Activated T-helper 17 cell treated with anti-CD3 and anti-CD28 coated beads, Interleukin-2, amount 50 U/mL, for 72 hours (primary cell): ENCODE measurements around the gene AP1AR. TPM values are rescaled to one million over a fixed set of nuclear protein-coding genes. Genes with fewer than 3 reads are reported as not detected.
"Not testable (repeated sequence)": the region's sequence is repeated elsewhere in the genome, so short reads cannot be mapped to it uniquely, and the experiment has no call there.

ENCODE experiments used
- ATAC-seq: fragments of 150-1000 bp; cut with Tn5 transposase; replicated peaks from 2 replicates; pipeline ENCODE4 v1.10.0; 2021; ENCODE audit warnings: mild to moderate bottlenecking, moderate library complexity
- H3K27ac Mint-ChIP-seq: one replicate; pipeline ENCODE4 v1.8.0; 2022; ENCODE audit warnings: mixed read lengths
- H3K27me3 Mint-ChIP-seq: one replicate; pipeline ENCODE4 v1.8.0; 2022; ENCODE audit warnings: mixed read lengths
- H3K36me3 Mint-ChIP-seq: one replicate; pipeline ENCODE4 v1.8.0; 2022; ENCODE audit warnings: low read depth, mild to moderate bottlenecking, mixed read lengths
- H3K4me1 Mint-ChIP-seq: one replicate; pipeline ENCODE4 v1.8.0; 2022; ENCODE audit warnings: mixed read lengths
- H3K4me3 Mint-ChIP-seq: one replicate; pipeline ENCODE4 v1.8.0; 2022; ENCODE audit warnings: mild to moderate bottlenecking, mixed read lengths
- H3K9me3 Mint-ChIP-seq: one replicate; pipeline ENCODE4 v1.8.0; 2022; ENCODE audit warnings: mixed read lengths
- total RNA-seq, 2 donors: library from RNA; stranded (reverse); gene quantifications; one replicate each; pipeline ENCODE4 v1.2.3, GENCODE V29; 2022

Gene AP1AR
- total RNA-seq, 2 donors from 2014 or later: 9.1 to 23.1 TPM

GRCh38 chr4:112208137-112209095 is 23.2 kb upstream of the AP1AR start:
- H3K27ac Mint-ChIP-seq, ATAC-seq, H3K4me3 Mint-ChIP-seq, H3K27me3 Mint-ChIP-seq, H3K36me3 Mint-ChIP-seq, H3K4me1 Mint-ChIP-seq, H3K9me3 Mint-ChIP-seq: not testable (repeated sequence)

GRCh38 chr4:112210777-112211176 is 20.8 kb upstream of the AP1AR start:
- Mint-ChIP-seq H3K9me3 (no peaks in the 10 kb centered on the region), H3K36me3 (no peaks in the 10 kb centered on the region), H3K27me3 (no peaks in the 10 kb centered on the region), H3K27ac (no peak overlapping the region), H3K4me3 (no peak overlapping the region), H3K4me1 (peaks cover 6% of the 10 kb centered on the region)
- no peak for ATAC-seq

DNA sequence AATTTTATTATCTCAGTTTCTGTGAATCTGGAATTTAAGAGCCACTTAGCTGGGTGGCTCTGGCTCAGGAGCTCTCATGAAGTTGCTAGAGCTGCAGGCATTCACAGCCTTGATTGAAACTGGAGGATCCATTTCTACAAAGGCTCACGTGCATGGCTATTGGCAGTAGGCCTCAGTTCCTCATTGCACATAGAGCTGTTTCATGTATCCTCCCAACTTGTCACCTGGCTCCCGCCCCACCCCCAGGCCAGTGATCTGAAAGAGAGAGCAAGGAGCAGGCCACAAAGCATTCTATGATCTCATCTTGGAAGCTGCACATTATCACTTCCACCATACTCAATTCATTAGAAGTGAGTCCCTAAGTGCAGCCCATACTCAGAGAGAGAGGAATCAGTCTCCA is 18.5 kb upstream of the AP1AR start:
- H3K36me3 Mint-ChIP-seq: no peaks in the 10 kb centered on the region
- no peak overlapping the region for H3K4me3 Mint-ChIP-seq
- peaks cover 6% of the 10 kb centered on the region for H3K4me1 Mint-ChIP-seq
- H3K27ac Mint-ChIP-seq: no peak overlapping the region
- H3K27me3 Mint-ChIP-seq: no peaks in the 10 kb centered on the region
- no peaks in the 10 kb centered on the region for H3K9me3 Mint-ChIP-seq
- ATAC-seq: no peak

DNA sequence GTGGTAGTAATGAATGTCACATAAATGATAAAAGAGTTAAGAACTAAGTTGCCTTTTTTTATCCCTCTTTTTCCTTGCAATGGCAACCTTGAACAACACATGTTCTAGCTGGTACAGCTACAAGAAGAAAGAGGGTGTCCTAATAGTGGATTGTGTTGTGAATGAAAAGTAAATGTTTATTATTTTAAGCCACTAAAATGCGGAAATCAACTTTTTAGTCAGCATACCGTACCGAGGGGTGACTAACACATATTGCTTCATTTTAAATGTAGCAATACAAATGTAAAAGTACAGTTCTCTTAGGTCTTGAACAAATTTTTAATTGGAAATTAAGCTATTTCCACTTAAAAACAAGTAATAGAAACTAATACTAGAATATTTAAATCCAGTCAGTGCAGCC is 17.7 kb upstream of the AP1AR start:
- peaks cover 6% of the 10 kb centered on the region for H3K4me1 Mint-ChIP-seq

GRCh38 chr4:112214390-112215264 is 17.0 kb upstream of the AP1AR start:
- H3K27ac Mint-ChIP-seq: no peak overlapping the region
- H3K4me1 Mint-ChIP-seq: peaks cover 6% of the 10 kb centered on the region
- ATAC-seq: peak; percentile 76
- H3K9me3 Mint-ChIP-seq: no peaks in the 10 kb centered on the region
- H3K27me3 Mint-ChIP-seq: no peaks in the 10 kb centered on the region
- no peaks in the 10 kb centered on the region for H3K36me3 Mint-ChIP-seq
- no peak overlapping the region for H3K4me3 Mint-ChIP-seq

More for the DNA sequence above, 17.7 kb upstream of the AP1AR start:
- ATAC-seq: no peak
- Mint-ChIP-seq H3K27ac (no peak overlapping the region), H3K36me3 (no peaks in the 10 kb centered on the region), H3K27me3 (no peaks in the 10 kb centered on the region), H3K4me3 (no peak overlapping the region), H3K9me3 (no peaks in the 10 kb centered on the region)

GRCh38 chr4:112219826-112220366 is 11.7 kb upstream of the AP1AR start:
- Mint-ChIP-seq H3K9me3 (no peaks in the 10 kb centered on the region), H3K4me1 (no peaks in the 10 kb centered on the region), H3K27ac (no peak overlapping the region), H3K27me3 (no peaks in the 10 kb centered on the region), H3K4me3 (no peak overlapping the region), H3K36me3 (no peaks in the 10 kb centered on the region)
- no peak for ATAC-seq

DNA sequence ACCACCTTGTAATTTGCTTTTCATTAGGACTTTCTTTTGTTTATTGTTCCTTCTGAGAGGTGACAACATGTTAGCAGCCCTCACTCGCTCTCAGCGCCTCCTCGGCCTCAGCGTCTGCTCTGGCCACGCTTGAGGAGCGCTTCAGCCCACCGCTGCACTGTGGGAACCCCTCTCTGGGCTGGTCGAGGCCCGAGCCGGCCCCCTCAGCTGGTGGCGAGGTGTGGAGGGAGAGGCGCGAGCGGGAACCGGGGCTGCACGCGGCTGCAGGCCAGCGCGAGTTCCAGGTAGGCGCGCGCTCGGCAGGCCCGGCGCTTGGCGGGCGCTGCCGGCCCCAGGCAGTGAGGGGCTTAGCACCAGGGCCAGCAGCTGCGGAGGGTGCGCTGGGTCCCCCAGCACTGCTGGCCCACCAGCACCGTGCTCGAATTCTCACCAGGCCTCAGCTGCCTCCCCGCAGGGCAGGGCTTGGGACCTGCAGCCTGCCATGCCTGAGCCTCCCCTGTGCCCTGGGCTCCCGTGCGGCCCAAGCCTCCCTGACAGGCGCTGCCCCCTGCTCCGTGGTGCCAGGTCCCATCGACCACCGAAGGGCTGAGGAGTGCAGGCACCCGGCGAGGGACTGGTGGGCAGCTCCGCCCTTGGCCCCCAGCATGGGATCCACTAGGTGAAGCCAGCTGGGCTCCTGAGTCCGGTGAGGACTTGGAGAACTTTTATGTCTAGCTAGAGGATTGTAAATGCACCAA is 9.2 kb upstream of the AP1AR start:
- no peak for ATAC-seq
- Mint-ChIP-seq H3K27me3 (no peaks in the 10 kb centered on the region), H3K27ac (no peak overlapping the region), H3K4me3 (no peak overlapping the region), H3K9me3 (no peaks in the 10 kb centered on the region), H3K36me3 (no peaks in the 10 kb centered on the region), H3K4me1 (no peaks in the 10 kb centered on the region)

DNA sequence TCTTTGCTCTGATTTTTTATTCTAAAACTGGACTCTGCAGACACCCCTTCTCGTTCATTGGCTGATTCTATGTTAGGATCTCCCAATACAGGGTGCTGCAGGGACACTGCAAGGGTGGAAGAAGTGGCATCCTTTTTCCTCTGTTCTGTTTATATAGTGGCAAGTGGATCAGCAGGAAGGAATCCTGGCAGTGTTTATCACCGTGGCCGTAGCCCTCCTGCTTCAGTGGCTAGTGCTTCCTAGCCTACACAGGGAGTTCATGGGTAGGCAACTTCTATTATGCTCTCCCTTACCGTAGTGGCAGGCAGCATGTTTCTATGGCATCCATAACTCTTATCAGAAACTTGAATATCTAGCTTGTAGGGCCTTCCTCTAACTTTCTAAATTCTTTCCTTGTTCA is 6.4 kb upstream of the AP1AR start:
- no peak for ATAC-seq
- Mint-ChIP-seq H3K27ac (no peak overlapping the region), H3K36me3 (no peaks in the 10 kb centered on the region), H3K9me3 (no peaks in the 10 kb centered on the region), H3K4me1 (no peaks in the 10 kb centered on the region), H3K27me3 (no peaks in the 10 kb centered on the region), H3K4me3 (no peak overlapping the region)

GRCh38 chr4:112230879-112231778 is 458 bp upstream of the AP1AR start:
- no peaks in the 10 kb centered on the region for H3K27me3 Mint-ChIP-seq
- ATAC-seq: peak; percentile 91
- H3K27ac Mint-ChIP-seq: peak overlapping the region; percentile 98
- H3K9me3 Mint-ChIP-seq: no peaks in the 10 kb centered on the region
- H3K36me3 Mint-ChIP-seq: no peaks in the 10 kb centered on the region
- H3K4me3 Mint-ChIP-seq: peak overlapping the region; percentile 99
- H3K4me1 Mint-ChIP-seq: peaks cover 18% of the 10 kb centered on the region

DNA sequence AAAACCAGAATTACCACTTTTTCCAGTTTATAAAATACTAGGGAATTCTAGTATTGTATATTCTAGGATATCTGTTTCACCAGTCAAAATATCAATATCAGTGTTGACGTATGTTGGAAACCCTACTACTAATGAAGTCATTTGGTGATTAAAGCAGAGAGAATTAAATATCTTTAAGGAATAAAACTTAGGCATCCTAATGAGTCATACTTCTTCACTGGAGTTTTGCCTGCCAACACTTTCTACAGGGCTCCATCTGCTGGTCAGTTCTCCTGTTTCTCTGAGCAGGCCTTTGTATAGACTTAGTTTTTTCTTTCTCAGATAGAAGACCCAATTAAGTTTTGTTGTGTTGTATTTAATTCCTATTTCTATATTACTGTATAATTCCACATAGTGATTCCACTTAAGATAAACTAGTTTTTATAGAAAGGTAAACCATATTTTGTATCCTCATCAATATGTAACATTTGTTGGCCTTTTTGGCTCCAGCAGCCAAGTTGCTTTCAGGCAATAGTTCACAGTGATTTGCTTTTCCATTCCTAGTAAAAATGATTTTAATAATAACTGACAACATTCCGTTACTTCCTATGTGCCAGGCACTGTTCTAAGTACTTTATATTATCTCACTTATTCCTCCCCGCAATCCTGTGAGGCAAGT is 3.5 kb downstream of the AP1AR start:
- Mint-ChIP-seq H3K36me3 (peaks cover 10% of the 10 kb centered on the region), H3K9me3 (no peaks in the 10 kb centered on the region)

DNA sequence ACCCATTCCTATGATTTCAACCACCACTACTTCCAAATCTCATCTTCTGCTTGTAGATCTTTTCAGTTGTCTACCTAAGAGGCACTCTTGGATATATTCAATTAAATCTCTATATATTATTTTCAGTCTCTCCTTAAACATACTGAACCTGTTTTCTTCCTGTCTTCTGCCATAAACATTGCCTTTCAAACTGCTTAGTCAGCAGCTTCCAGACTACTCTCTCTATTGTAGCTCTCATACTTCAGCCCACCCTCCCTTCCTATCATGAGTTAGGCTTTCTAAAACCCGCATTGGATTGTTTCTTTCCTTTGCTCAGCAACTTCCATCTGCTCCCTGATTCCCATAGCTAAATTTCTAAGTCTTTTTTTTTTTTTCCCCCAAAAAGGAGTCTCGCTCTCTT is 4.5 kb downstream of the AP1AR start:
- Mint-ChIP-seq H3K9me3 (no peaks in the 10 kb centered on the region), H3K4me3 (no peak overlapping the region), H3K4me1 (peaks cover 31% of the 10 kb centered on the region), H3K27me3 (no peaks in the 10 kb centered on the region), H3K27ac (no peak overlapping the region), H3K36me3 (peaks cover 10% of the 10 kb centered on the region)
- ATAC-seq: no peak

More for the DNA sequence above, 3.5 kb downstream of the AP1AR start:
- no peaks in the 10 kb centered on the region for H3K27me3 Mint-ChIP-seq
- ATAC-seq: no peak
- no peak overlapping the region for H3K27ac Mint-ChIP-seq
- H3K4me3 Mint-ChIP-seq: no peak overlapping the region
- H3K4me1 Mint-ChIP-seq: peaks cover 27% of the 10 kb centered on the region

DNA sequence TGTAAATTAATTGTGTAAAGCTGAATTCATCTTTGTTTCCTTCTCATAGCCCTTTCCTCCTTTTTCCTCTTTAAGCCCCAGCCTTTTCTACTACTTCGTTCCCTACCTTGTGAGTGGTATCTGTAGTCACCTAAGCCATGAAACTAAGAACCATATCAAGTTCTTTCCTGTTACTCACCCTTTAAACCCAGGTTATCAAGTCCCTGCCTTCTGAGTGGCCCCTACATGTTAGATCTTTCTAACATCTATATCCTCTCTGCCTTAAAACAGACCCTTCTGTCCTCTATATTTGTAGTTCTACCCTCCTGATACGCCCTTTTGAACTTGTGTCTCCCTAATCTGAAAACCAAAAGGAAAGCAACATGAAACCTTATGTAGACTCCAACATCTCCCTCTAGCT is 7.2 kb downstream of the AP1AR start:
- peak; percentile 72 for ATAC-seq
- no peaks in the 10 kb centered on the region for H3K27me3 Mint-ChIP-seq

GRCh38 chr4:112245383-112245782 is 13.8 kb downstream of the AP1AR start:
- peaks cover 10% of the 10 kb centered on the region for H3K4me1 Mint-ChIP-seq
- H3K27me3 Mint-ChIP-seq: no peaks in the 10 kb centered on the region
- no peak overlapping the region for H3K4me3 Mint-ChIP-seq
- H3K9me3 Mint-ChIP-seq: no peaks in the 10 kb centered on the region
- ATAC-seq: no peak
- peaks cover 6% of the 10 kb centered on the region for H3K36me3 Mint-ChIP-seq
- H3K27ac Mint-ChIP-seq: no peak overlapping the region

More for the DNA sequence above, 7.2 kb downstream of the AP1AR start:
- Mint-ChIP-seq H3K9me3 (no peaks in the 10 kb centered on the region), H3K27ac (no peak overlapping the region), H3K36me3 (peaks cover 16% of the 10 kb centered on the region), H3K4me3 (no peak overlapping the region), H3K4me1 (peaks cover 29% of the 10 kb centered on the region)
